HepG2 (cell line): ENCODE results near the gene DFFA. TPM values are rescaled to one million over a fixed set of nuclear protein-coding genes. Genes with fewer than 3 reads are reported as not detected.
A peak's percentile ranks its signal among the peaks of the same experiment; 100 is the strongest.

Experiments
- AGO1 ChIP-seq: fragments of 200-400 bp; formaldehyde crosslinking; IDR thresholded peaks from 2 replicates; pipeline ENCODE4 v1.6.1; 2017; ENCODE audit warnings: mild to moderate bottlenecking, low read depth, low read length, moderate library complexity; ENCODE audit not compliant: poor library complexity, severe bottlenecking
- KMT2B ChIP-seq: IDR thresholded peaks from 2 replicates; pipeline ENCODE4 v1.6.1; 2016; ENCODE audit warnings: missing genetic modification reagents, missing compliant biosample characterization
- SMAD1 ChIP-seq: sonication (generic); formaldehyde crosslinking; IDR thresholded peaks from 2 replicates; pipeline ENCODE4 v1.4.0; 2020; ENCODE audit warnings: missing genetic modification reagents, low read depth, mild to moderate bottlenecking, borderline replicate concordance
- ZNF296 ChIP-seq: sonication (generic); formaldehyde crosslinking; conservative IDR thresholded peaks from 2 replicates; pipeline ENCODE4 v1.5.0; 2020; ENCODE audit warnings: mild to moderate bottlenecking, missing genetic modification reagents
- ZNF678 ChIP-seq: sonication (generic); formaldehyde crosslinking; IDR thresholded peaks from 2 replicates; pipeline ENCODE4 v1.4.0; 2020; ENCODE audit warnings: mild to moderate bottlenecking, missing genetic modification reagents
- ZNF781 ChIP-seq: sonication (generic); formaldehyde crosslinking; IDR thresholded peaks from 2 replicates; pipeline ENCODE4 v1.5.1; 2020; ENCODE audit warnings: borderline replicate concordance, mild to moderate bottlenecking, missing genetic modification reagents; ENCODE audit errors: not compliant biosample characterization
- ZSCAN9 ChIP-seq: IDR thresholded peaks from 2 replicates; pipeline ENCODE4 v1.6.1; 2016; ENCODE audit warnings: borderline replicate concordance
- polyA plus RNA-seq, 8 experiments: library from polyadenylated mRNA; depleted of rRNA in 3 of 8; stranded (reverse) in 7 of 8; unstranded in 1 of 8; fragments of >200 nt; fragmentation: Illumina TruSeq in 4 of 8; extraction: Trizol in 4 of 8; gene quantifications; 2 replicates each; pipeline versions ENCODE4 v1.2.1 to v1.2.3, GENCODE V29; 2011 to 2016; ENCODE audit warnings: low read depth in 4 of 8, missing spikeins in 1 of 8, mixed read lengths in 1 of 8; ENCODE audit not compliant: insufficient read depth in 1 of 8
- total RNA-seq, 5 experiments: library from RNA; depleted of rRNA; stranded (reverse); fragments of >200 nt; fragmentation: Illumina TruSeq; extraction: Trizol; gene quantifications; 2 replicates each; pipeline ENCODE4 v1.2.3, GENCODE V29; 2016; ENCODE audit warnings: low read depth in 1 of 5
- TF ChIP-seq, protein P1 (sequence below): sonication (generic); formaldehyde crosslinking; IDR thresholded peaks from 2 replicates; pipeline ENCODE4 v1.4.0; 2020; ENCODE audit warnings: mild to moderate bottlenecking, missing genetic modification reagents
- TF ChIP-seq, protein P2 (sequence below): sonication (generic); formaldehyde crosslinking; IDR thresholded peaks from 2 replicates; pipeline ENCODE4 v1.8.0; 2022; ENCODE audit warnings: mild to moderate bottlenecking, missing genetic modification reagents, borderline replicate concordance
- TF ChIP-seq, protein P3 (sequence below): sonication (generic); formaldehyde crosslinking; IDR thresholded peaks from 2 replicates; pipeline ENCODE4 v1.4.0; 2020; ENCODE audit warnings: missing genetic modification reagents

The DFFA gene
- total and polyA plus RNA-seq, 2 of the 13 experiments (the other 11 are each of a cell fraction or from before 2014, with no cell fraction given) = 16.5 to 33.9 TPM

DNA sequence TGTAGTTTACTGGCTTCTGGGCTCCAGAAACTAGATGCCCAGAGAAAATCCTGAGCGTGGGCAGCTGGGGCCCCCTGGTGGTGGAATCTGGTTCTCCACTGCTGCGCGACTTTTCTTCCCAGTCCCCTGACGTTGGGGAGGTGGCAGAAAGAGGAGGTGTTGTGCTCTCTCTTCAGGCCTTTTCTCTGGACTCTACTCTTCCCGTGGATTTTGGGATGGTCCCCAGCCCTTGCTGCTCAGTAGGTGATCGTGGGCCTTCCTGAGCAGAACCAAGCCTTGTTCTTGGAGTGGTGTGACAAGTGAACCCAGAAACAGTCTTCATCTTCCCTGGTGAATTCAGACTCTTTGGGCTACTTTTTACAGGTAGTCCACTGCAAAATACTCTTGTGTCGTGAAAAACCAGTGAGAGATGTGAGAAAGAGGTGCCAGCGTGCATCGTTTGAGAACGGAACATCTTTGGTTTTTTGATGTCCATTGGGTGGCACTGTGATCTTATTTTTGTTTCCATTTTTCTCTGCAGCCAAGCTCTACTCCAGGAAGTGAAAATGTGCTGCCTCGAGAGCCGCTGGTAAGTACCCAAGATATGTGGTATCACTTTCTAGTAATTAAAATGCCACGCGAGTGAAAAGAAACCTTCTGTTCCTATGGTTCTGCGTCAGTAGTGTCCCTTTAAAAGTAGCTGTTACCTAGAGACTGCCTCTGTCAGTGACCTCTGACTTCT, 22.6 kb upstream of the DFFA start (continued):
- TF ChIP-seq, protein P1, sequence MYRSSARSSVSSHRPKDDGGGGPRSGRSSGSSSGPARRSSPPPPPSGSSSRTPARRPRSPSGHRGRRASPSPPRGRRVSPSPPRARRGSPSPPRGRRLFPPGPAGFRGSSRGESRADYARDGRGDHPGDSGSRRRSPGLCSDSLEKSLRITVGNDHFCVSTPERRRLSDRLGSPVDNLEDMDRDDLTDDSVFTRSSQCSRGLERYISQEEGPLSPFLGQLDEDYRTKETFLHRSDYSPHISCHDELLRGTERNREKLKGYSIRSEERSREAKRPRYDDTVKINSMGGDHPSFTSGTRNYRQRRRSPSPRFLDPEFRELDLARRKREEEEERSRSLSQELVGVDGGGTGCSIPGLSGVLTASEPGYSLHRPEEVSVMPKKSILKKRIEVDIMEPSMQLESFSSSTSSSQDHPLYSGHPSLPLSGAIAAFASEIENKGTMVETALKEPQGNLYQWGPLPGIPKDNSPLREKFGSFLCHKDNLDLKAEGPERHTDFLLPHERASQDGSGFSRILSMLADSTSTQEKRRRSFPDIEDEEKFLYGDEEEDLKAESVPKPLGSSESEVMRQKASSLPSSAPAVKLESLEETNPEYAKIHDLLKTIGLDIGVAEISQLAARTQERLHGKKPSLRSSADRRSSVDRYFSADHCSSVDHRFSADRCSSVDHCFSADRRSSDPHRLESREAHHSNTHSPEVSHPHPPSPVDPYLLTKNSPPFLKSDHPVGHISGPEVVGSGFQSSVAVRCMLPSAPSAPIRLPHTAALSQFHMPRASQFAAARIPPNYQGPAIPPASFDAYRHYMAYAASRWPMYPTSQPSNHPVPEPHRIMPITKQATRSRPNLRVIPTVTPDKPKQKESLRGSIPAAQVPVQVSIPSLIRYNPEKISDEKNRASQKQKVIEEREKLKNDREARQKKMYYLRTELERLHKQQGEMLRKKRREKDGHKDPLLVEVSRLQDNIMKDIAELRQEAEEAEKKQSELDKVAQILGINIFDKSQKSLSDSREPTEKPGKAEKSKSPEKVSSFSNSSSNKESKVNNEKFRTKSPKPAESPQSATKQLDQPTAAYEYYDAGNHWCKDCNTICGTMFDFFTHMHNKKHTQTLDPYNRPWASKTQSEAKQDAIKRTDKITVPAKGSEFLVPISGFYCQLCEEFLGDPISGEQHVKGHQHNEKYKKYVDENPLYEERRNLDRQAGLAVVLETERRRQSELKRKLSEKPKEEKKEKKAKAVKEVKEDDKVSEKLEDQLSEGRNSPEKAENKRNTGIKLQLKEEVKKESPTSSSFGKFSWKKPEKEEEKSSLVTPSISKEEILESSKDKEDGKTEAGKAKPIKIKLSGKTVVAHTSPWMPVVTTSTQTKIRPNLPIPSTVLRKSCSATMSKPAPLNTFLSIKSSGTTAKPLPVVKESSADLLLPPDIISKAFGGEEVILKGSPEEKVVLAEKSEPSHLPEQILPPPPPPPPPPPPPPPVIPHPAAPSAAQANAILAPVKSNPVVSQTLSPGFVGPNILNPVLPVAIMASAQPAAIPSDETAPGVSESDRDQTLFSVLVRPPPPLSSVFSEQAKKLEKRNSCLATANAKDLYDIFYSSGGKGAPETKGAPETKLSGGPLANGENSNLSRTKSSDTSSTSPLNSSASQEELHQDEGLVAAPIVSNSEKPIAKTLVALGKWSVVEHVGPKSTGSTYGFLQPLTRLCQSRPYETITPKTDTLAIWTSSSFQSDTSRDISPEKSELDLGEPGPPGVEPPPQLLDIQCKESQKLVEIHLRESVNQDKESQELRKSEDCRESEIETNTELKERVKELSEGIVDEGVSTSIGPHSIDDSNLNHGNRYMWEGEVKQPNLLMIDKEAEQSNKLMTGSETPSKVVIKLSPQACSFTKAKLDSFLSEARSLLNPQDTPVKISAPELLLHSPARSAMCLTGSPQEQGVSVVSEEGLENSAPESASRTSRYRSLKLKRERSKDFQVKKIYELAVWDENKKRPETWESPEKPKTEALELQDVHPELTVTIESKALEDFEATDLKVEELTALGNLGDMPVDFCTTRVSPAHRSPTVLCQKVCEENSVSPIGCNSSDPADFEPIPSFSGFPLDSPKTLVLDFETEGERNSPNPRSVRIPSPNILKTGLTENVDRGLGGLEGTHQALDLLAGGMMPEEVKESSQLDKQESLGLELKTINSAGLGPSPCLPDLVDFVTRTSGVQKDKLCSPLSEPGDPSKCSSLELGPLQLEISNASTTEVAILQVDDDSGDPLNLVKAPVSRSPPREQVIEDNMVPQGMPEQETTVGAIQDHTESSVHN (CRISPR knock-in tag) = no peak
- TF ChIP-seq ZNF781 (peak; percentile 35), ZSCAN9 (CRISPR knock-in tag) (no peak), AGO1 (no peak), KMT2B (CRISPR knock-in tag) (no peak), SMAD1 (0 out of 2 replicates have a peak, but pooled peaks have one; percentile 45), ZNF296 (CRISPR knock-in tag) (no peak), ZNF678 (CRISPR knock-in tag) (no peak)
- TF ChIP-seq, protein P2, sequence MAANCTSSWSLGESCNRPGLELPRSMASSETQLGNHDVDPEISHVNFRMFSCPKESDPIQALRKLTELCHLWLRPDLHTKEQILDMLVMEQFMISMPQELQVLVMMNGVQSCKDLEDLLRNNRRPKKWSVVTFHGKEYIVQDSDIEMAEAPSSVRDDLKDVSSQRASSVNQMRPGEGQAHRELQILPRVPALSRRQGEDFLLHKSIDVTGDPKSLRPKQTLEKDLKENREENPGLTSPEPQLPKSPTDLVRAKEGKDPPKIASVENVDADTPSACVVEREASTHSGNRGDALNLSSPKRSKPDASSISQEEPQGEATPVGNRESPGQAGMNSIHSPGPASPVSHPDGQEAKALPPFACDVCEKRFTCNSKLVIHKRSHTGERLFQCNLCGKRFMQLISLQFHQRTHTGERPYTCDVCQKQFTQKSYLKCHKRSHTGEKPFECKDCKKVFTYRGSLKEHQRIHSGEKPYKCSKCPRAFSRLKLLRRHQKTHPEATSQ (CRISPR knock-in tag) = no peak
- TF ChIP-seq, protein P3, sequence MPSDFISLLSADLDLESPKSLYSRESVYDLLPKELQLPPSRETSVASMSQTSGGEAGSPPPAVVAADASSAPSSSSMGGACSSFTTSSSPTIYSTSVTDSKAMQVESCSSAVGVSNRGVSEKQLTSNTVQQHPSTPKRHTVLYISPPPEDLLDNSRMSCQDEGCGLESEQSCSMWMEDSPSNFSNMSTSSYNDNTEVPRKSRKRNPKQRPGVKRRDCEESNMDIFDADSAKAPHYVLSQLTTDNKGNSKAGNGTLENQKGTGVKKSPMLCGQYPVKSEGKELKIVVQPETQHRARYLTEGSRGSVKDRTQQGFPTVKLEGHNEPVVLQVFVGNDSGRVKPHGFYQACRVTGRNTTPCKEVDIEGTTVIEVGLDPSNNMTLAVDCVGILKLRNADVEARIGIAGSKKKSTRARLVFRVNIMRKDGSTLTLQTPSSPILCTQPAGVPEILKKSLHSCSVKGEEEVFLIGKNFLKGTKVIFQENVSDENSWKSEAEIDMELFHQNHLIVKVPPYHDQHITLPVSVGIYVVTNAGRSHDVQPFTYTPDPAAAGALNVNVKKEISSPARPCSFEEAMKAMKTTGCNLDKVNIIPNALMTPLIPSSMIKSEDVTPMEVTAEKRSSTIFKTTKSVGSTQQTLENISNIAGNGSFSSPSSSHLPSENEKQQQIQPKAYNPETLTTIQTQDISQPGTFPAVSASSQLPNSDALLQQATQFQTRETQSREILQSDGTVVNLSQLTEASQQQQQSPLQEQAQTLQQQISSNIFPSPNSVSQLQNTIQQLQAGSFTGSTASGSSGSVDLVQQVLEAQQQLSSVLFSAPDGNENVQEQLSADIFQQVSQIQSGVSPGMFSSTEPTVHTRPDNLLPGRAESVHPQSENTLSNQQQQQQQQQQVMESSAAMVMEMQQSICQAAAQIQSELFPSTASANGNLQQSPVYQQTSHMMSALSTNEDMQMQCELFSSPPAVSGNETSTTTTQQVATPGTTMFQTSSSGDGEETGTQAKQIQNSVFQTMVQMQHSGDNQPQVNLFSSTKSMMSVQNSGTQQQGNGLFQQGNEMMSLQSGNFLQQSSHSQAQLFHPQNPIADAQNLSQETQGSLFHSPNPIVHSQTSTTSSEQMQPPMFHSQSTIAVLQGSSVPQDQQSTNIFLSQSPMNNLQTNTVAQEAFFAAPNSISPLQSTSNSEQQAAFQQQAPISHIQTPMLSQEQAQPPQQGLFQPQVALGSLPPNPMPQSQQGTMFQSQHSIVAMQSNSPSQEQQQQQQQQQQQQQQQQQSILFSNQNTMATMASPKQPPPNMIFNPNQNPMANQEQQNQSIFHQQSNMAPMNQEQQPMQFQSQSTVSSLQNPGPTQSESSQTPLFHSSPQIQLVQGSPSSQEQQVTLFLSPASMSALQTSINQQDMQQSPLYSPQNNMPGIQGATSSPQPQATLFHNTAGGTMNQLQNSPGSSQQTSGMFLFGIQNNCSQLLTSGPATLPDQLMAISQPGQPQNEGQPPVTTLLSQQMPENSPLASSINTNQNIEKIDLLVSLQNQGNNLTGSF = no peak
